SIG-M5 treated with dmso at 0.1 percent for 504 hours (cell line): ENCODE results near the gene RPL28.
"Not testable (repeated sequence)": the region's sequence is repeated elsewhere in the genome, so short reads cannot be mapped to it uniquely, and the experiment has no call there.

Source experiments
- DNase-seq: peaks from one replicate; lab custom pipeline; 2025; ENCODE audit not compliant: unreplicated experiment; lab: John Stamatoyannopoulos, UW

The RPL28 gene

DNA sequence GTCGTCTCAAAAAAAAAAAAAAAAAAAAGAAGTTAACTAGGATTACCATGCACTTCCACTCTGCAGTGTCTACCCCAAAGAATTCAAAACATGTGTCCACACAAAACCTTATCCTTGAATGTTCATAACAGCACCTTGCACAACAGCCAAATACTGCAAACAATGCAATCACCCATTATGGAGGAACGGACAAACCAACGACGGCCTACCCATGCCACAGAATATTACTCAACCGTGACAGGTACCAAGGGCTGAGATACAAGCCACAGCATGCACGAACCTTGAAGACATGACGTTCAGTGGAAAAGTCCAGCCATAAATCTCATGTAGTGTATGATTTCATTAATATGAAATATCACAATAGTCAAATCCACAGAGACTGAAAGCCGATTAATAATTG, 60.3 kb downstream of the RPL28 start:
- DNase-seq: no peak

DNA sequence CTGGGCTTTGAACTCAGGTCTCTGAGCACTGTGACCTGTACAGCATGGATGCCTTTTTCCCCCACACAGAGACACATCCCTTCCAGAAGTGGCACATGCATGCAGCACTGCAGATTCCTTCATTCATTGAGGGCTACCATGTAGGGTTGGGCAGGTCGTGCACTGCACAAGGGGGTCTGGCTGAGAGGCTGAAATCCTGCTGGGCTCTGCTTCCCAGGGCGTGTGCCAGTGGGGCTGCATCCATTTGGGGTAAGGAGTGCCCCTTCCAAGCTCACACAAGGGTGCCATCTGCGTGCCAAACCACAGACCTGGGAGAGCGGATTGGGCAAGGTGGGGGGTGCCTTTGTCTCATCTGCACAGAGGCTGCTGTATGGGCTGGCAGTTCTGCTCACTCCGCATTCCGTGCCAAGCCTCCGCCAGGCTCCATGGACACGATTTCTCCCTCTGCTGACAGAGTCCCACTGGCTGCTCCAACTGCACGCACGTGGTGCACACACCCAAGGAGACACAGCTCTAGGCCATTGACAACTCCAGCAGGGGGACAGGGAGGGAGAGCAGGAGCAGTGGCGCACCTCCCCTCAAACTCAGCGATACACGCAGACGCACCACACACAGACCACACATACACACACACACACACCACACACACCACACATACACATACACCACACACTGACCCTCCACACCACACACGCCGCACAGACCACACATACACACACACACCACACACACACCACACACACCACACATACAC, 61.9 kb downstream of the RPL28 start:
- no peak for DNase-seq

DNA sequence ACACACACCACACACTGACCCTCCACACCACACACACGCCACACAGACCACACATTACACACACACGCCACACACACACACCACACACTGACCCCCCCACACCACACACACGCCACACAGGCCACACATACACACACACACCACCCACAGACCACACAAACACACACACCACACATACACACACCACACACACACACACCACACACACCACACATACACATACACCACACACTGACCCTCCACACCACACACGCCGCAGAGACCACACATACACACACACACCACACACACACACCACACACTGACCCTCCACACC, 62.4 kb downstream of the RPL28 start:
- not testable (repeated sequence) for DNase-seq

- no peak for DNase-seq
These were observed 63.7 kb downstream of the RPL28 start for GRCh38 chr19:55449469-55449868.

- DNase-seq: no peak
These were observed 65.6 kb downstream of the RPL28 start for GRCh38 chr19:55451163-55451964.

DNA sequence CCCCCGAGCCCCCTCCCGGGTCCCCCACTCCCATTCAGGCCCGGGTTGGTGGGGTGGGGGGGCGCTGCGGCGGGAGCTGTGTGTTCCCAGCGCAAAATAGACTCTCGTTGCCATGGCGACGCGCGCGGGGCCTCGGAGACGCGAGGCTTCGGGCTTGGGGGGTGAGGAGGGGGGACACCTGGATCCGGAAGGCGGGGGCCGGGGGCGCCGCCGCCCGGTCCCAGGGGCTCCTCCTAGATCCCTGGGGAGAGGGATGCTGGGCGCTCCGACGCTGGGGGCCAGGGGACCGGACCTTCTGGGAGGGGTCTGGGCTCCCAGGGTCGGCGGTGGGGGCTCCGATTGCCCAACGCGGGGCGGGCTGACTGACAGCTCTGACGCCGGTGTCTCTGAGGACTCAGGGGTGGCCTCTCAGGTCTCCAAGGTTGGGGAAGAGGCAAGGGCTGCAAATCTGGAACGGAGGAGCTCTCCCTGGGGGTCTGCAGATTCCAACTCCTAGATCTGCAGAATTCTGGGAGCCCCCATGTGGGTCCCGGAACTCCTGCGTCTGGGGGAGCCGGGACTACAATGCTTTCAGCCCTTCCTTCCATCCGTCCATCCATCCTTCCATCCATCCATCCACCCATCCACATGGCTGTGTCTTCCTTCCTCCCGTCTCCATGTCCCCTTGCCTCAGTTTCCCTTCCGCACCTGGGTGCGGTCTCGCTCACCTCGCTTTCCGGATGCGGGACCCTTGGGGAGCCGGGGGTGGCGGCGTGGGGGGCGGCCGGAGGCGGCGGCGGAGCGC, 66.4 kb downstream of the RPL28 start:
- no peak for DNase-seq
